Stimulated activated CD8-positive, alpha-beta memory T cell treated with anti-CD3 and anti-CD28 coated beads, Interleukin-15, amount 100 ng/mL, for 4 hours (primary cell): ENCODE data around the gene USP11.
A peak's percentile ranks its signal among the peaks of the same experiment; 100 is the strongest.

Experiments used
- DNase-seq, 2 donors: peaks; one replicate each; pipeline ENCODE4 v3.0.0-alpha.2; 2020; ENCODE audit warnings: low read depth in 2 of 2

The USP11 gene

DNA sequence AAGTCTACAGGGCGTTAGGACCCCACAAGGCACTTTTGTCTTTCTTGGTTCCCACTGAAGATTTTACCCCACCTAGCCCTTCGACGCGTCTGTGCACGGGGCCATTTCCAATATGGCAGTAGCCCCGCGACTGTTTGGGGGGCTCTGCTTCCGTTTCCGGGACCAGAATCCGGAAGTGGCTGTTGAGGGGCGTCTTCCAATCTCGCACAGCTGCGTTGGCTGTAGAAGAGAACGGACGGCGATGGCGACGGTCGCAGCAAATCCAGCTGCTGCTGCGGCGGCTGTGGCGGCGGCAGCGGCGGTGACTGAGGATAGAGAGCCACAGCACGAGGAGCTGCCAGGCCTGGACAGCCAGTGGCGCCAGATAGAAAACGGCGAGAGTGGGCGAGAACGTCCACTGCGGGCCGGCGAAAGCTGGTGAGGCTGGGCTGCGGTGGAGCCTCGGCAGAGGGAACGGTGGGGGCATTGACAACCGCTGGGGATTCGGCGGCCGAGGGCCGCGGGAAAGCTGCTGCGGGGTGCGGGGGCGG is at the start of gene USP11:
Gene USP11 (plus strand): TSS at position 207 of the 530 bp plus-strand sequence. CDS start 35 bp downstream, at position 242.
- peak; percentile 20 to 43 for DNase-seq

DNA sequence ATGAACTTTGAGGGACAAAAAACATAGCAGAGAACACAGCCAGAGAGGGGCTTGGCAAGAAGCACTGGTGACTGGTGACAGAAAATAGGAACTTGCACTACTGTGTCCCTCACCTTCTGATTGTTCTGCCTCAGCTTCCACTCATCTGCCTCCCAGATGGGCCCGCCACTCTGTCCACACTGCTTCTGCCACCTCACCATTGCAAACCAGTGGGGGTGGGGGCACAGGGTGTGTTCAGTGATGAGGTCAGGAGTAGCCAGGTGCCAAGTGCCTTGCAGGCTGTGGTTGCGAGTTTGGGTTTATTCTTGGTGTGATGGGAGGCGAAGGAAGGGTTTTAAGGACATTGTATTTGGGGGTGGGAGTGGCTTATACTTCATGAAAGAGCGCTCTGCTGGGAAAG is 48.3 kb upstream of the USP11 start:
- DNase-seq, result no peak

DNA sequence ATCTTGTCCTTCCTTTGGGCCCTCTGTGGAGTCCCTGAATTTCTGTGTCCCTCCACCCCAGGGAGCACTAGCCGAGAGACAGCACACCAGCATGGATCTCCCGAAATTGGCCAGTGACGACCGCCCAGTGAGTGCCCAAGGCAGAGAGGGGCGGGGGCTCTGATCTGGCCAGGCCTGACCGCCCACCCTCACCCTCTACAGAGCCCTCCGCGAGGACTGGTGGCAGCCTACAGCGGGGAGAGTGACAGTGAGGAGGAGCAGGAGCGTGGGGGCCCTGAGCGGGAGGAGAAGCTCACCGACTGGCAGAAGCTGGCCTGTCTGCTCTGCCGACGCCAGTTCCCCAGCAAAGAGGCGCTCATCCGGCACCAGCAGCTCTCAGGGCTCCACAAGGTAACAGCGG is 47.6 kb upstream of the USP11 start:
- no peak for DNase-seq

GRCh38 chrX:47186096-47186740 is 46.6 kb upstream of the USP11 start:
- DNase-seq, result no peak

GRCh38 chrX:47187106-47187677 is 45.6 kb upstream of the USP11 start:
- DNase-seq, result no peak

DNA sequence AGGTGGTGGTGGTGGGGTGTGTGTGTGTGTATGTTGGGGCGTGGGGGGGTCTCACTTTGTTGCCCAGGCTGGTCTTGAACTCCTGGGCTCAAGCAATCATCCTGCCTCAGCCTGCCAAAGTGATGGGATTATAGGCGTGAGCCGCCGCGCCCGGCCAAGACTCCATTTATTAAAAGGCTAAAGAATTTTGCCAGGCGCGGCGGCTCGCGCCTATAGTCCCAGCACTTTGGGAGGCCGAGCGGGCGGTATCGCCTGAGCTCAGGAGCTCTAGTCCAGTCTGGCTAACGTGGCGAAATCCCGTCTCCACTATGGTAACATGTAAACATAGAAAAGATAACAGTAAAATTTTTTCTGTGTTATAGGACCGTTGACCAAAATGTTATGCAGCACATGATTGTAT is 42.9 kb upstream of the USP11 start:
- DNase-seq, result no peak

DNA sequence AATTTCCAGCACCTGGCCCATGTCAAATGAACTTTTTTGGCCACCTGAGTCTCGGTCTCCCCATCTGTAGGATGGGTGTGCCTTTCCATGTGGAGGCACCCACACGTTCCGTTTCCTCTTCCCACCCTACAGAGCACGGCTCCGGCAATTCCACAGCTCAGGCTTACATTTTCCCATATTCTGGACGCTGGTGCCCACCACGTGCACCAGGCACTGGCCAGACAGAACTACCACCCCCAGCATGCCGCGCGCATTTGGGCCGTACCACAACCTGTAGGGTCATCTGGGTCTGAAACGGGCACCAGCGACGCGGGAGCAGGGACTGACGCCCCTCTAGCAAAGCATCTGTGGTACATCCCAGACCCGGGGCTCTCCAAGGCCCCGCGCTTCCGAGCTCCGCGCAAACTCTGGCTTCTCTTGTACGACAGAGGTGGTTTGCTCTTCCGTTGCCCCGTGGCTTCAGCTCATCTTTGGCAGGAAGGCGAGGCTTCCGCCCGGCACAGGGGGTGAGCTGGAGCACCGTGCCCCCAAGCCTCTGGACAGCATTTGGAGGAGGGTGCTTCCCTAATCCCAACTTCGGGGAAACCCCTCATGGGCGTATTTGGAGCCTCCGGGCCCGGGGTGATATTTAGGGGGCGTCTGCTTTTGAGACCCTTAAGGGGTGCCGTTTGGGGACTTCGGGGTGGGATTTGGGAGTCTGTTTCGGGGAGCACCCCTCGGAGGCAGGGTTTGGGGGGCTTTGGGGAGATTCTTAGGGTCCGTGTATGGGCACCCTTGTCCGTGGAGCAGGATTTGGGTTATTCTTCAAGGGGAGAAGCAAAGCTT is 42.2 kb upstream of the USP11 start:
- DNase-seq, result peak; percentile 63 to 68

DNA sequence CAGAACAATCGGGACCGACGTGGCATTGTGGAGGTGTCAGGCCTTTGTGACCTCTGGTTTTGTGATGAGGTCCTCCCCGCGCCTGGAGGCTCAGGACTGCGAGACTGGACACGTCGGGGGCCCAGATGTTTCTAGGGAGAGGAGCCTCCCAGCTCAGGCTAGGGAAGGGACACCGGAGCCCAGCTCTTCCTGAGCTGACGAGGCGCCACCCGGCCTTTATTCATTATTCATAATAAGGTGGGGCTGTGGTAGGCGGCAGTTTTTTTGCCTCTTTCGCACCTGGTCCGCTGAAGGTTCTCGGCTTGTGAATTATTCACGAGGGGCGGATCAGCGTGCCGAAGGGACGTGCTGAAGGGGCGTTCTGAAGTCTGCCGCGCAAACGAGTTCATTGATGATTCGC is 41.5 kb upstream of the USP11 start:
- peak; percentile 18 to 38 for DNase-seq

DNA sequence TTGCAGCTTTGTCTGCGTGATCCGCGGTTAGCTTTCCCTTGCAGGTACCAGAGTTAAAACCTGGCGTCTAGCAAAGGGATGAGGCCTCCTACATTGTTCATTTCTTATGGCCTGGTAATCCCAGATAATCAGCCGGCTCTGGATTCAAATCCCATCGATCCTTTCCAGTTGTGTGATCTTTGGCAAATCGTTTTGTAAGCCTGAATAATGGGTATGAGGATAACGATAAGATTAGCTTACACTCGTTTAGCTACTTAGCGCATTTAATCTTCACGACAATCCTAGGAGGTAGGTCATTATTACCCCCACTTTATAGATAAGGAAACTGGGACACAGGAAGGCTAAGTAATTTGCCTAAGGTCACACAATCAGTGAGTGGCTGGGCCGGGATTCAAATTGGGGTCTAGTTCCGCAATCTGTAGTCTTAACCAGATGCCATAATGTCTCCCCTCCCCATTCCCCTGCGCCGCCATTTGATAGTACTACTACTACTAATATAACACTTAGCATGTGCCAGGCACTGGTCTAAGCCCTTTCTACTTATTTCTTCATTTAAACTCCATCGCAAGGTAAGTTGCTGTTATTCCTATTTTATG is 40.9 kb upstream of the USP11 start:
- DNase-seq, result no peak

DNA sequence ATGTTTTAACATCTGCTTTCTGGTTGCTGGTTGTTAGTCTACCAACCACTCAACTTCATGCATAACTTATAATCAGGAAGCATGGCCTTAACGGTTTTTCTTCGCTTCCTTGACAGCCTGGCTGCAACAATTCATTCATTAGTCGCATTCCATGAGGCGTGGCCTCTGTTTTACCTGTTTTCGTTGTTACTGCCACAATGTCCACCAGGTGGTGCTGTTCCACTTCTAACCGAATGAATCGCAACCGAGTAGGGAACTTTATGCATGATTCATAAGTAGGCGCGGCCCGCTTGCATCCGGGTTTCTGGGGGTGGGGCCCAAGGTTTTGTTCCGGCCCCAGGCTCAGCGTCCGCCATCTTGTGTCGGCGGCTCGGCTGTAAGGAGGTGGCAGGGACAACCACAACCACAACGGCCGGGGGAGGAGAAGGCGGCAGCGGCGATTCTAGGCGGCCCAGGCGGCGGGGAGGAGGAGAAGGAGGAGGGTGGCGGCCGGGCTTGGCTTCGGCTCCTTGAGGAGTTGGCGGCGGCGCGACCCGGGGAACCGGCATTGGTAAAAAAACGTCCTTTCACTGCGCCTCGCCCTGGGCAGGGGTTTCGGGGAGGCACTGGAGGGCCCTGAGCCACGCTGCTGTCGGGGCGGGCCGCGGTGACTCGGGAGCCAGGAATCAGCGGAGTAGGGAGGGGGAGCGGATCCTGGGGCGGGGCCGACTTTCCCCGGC is 39.2 kb upstream of the USP11 start, which contains the start of gene UBA1:
Gene UBA1 (plus strand): TSS at position 355 of the 719 bp plus-strand sequence. CDS start 4,974 bp downstream, outside the sequence.
- peak; percentile 86 to 92 for DNase-seq

- no peak for DNase-seq
Measured at GRCh38 chrX:47194194-47194787, 38.5 kb upstream of the USP11 start.

DNA sequence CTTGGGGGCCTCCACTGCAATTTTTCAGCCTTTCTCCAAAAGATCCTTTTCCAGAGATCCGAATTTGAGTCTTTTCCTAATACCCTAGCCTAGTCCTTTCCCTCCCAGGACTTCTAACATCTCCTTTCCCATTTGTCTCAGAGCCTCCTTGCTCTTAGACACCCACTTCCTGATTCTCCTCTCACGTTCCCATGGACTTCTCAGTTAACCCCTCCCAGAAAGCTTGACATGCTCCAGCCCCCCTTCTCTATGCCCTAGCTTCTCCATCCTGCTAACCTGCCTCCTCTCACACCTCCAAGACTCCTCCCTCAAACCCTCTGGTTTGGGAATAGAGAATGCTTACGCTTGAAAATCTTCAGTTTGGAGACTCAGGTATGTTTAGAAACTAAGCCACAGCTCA is 36.7 kb upstream of the USP11 start:
- no peak for DNase-seq

DNA sequence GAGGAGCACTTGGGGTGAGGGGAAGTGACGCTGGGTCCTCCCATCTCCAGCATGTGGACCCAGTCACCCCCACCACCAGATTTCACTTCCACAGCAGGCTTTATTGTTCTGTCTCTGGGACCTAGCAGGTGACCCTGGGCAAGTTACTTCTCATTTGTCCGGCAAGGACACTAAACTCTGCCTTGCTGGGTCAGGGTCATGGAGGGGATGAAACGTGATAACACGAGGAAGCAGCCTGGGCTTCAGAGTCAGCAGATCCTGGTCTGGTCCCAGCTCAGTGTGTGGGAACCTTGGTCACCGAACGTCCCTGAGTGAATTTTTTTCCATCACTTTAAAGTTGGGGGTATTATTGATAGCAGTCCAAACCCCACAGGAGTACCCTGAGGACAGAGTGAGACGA is 35.3 kb upstream of the USP11 start:
- no peak for DNase-seq

GRCh38 chrX:47198026-47198686 is 34.7 kb upstream of the USP11 start:
- no peak for DNase-seq

- DNase-seq, result no peak
Measured at GRCh38 chrX:47198687-47199080, 34.1 kb upstream of the USP11 start.

GRCh38 chrX:47199286-47199685 is 33.5 kb upstream of the USP11 start:
- DNase-seq, result no peak

- no peak for DNase-seq
Measured at GRCh38 chrX:47200385-47201150, 32.2 kb upstream of the USP11 start.

- DNase-seq, result no peak
Measured at GRCh38 chrX:47201345-47201944, 31.4 kb upstream of the USP11 start.

DNA sequence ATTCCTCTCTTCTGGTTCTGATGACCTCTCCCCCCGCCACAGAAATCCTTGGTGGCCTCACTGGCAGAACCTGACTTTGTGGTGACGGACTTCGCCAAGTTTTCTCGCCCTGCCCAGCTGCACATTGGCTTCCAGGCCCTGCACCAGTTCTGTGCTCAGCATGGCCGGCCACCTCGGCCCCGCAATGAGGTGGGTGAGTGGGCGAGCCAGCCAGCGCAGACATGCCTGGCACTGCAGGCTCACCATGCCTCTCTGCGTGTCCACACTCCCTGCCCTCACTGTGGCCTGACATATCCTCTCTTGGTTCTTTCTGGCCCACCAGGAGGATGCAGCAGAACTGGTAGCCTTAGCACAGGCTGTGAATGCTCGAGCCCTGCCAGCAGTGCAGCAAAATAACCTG is 30.5 kb upstream of the USP11 start:
- DNase-seq, result no peak
